NCI-H2227 (cell line): ENCODE results near the gene GALNT2.

Experiments used
- DNase-seq: peaks from one replicate; lab custom pipeline; 2025; ENCODE audit not compliant: unreplicated experiment; lab: John Stamatoyannopoulos, UW

The GALNT2 gene

GRCh38 chr1:230270559-230271281, 203.7 kb downstream of the GALNT2 start:
- DNase-seq, result no peak

GRCh38 chr1:230271300-230272035, 204.4 kb downstream of the GALNT2 start:
- no peak for DNase-seq

- no peak for DNase-seq
These were observed 205.5 kb downstream of the GALNT2 start for GRCh38 chr1:230272557-230272956.

- DNase-seq, result no peak
These were observed 206.2 kb downstream of the GALNT2 start for GRCh38 chr1:230273141-230273710.

GRCh38 chr1:230274254-230274653, 207.2 kb downstream of the GALNT2 start:
- no peak for DNase-seq

- DNase-seq, result no peak
These were observed 209.4 kb downstream of the GALNT2 start for GRCh38 chr1:230276401-230276800.

- peak; percentile 66 for DNase-seq
These were observed 210.4 kb downstream of the GALNT2 start for GRCh38 chr1:230277201-230278025.

- no peak for DNase-seq
These were observed 211.3 kb downstream of the GALNT2 start for GRCh38 chr1:230278376-230278775.

- no peak for DNase-seq
These were observed 212.0 kb downstream of the GALNT2 start for GRCh38 chr1:230278871-230279582.

GRCh38 chr1:230279583-230279945, 212.5 kb downstream of the GALNT2 start:
- no peak for DNase-seq

- DNase-seq, result no peak
These were observed 213.2 kb downstream of the GALNT2 start for GRCh38 chr1:230280054-230280795.

- no peak for DNase-seq
These were observed 213.9 kb downstream of the GALNT2 start for GRCh38 chr1:230280906-230281413.

- no peak for DNase-seq
These were observed 214.5 kb downstream of the GALNT2 start for GRCh38 chr1:230281556-230281955.

- no peak for DNase-seq
These were observed 215.1 kb downstream of the GALNT2 start for GRCh38 chr1:230282157-230282556.

GRCh38 chr1:230283678-230284077, 216.6 kb downstream of the GALNT2 start:
- DNase-seq, result no peak

- DNase-seq, result no peak
These were observed 217.9 kb downstream of the GALNT2 start for GRCh38 chr1:230284891-230285290.

- DNase-seq, result no peak
These were observed 218.3 kb downstream of the GALNT2 start for GRCh38 chr1:230285351-230285750.

- no peak for DNase-seq
These were observed 219.3 kb downstream of the GALNT2 start for GRCh38 chr1:230286166-230286889.

GRCh38 chr1:230286890-230287269, 219.8 kb downstream of the GALNT2 start:
- no peak for DNase-seq
